K562 (cell line): ENCODE data around the gene KCNJ14. TPM values are rescaled to one million over a fixed set of nuclear protein-coding genes. Genes with fewer than 3 reads are reported as not detected.

Experiments used
- ARID1B ChIP-seq: fragments of 450-650 bp; IDR thresholded peaks from 2 replicates; pipeline ENCODE4 v1.6.1; 2016; ENCODE audit warnings: antibody characterized with exemption, mild to moderate bottlenecking, inconsistent platforms
- BRD4 ChIP-seq: fragments of 200-600 bp; sonication (generic); IDR thresholded peaks from 2 replicates; pipeline ENCODE4 v1.6.1; 2017; ENCODE audit warnings: inconsistent platforms
- CC2D1A ChIP-seq: fragments of 450-650 bp; IDR thresholded peaks from 2 replicates; pipeline ENCODE4 v1.6.1; 2017; ENCODE audit warnings: mild to moderate bottlenecking
- CTBP1 ChIP-seq: fragments of 450-650 bp; IDR thresholded peaks from 2 replicates; pipeline ENCODE4 v1.6.1; 2016; ENCODE audit warnings: borderline replicate concordance
- CTCF ChIP-seq, 3 experiments: IDR thresholded peaks in 2 of 3; conservative IDR thresholded peaks in 1 of 3; 2 replicates each; pipeline ENCODE4 v1.5.1; 2011 to 2012; ENCODE audit warnings: low read length in 3 of 3, mild to moderate bottlenecking in 3 of 3, control low read depth in 2 of 3, improper control_type of control experiment in 1 of 3, inconsistent platforms in 1 of 3, low read depth in 1 of 3, mixed read lengths in 1 of 3, moderate library complexity in 1 of 3; ENCODE audit not compliant: insufficient read depth in 2 of 3
- ELF2 ChIP-seq: fragments of 250-450 bp; sonication (Bioruptor Pico); IDR thresholded peaks from 2 replicates; pipeline ENCODE4 v1.5.0; 2021; ENCODE audit warnings: mild to moderate bottlenecking
- KLF6 ChIP-seq: fragments of 250-450 bp; sonication (Bioruptor Pico); IDR thresholded peaks from 2 replicates; pipeline ENCODE4 v1.4.0; 2020; ENCODE audit warnings: mild to moderate bottlenecking, moderate library complexity, borderline replicate concordance
- MAX ChIP-seq: sonication (generic); formaldehyde crosslinking; IDR thresholded peaks from 2 replicates; pipeline ENCODE4 v1.9.0; 2022; ENCODE audit warnings: mild to moderate bottlenecking, missing genetic modification reagents
- MBD2 ChIP-seq: sonication (generic); IDR thresholded peaks from 2 replicates; pipeline ENCODE4 v1.6.1; 2016; ENCODE audit warnings: low read depth, borderline replicate concordance
- MTA2 ChIP-seq: fragments of 450-650 bp; IDR thresholded peaks from 2 replicates; pipeline ENCODE4 v1.6.1; 2016; ENCODE audit warnings: low read depth
- NCOA6 ChIP-seq: fragments of 450-650 bp; IDR thresholded peaks from 2 replicates; pipeline ENCODE4 v1.6.1; 2017; ENCODE audit warnings: mild to moderate bottlenecking
- PKNOX1 ChIP-seq: fragments of 450-650 bp; IDR thresholded peaks from 2 replicates; pipeline ENCODE4 v1.6.1; 2016
- RAD21 ChIP-seq, 2 experiments: fragments of 250-450 bp in 1 of 2; fragments of 450-650 bp in 1 of 2; sonication (Bioruptor Pico) in 1 of 2; formaldehyde crosslinking in 1 of 2; IDR thresholded peaks in 1 of 2; conservative IDR thresholded peaks in 1 of 2; 2 replicates each; pipeline versions ENCODE4 v1.4.0 to v1.8.0; 2020 to 2022; ENCODE audit warnings: mild to moderate bottlenecking in 2 of 2, moderate library complexity in 1 of 2
- STAG1 ChIP-seq: sonication (generic); formaldehyde crosslinking; IDR thresholded peaks from 2 replicates; pipeline ENCODE4 v1.5.0; 2020; ENCODE audit warnings: missing genetic modification reagents, borderline replicate concordance
- STAT6 ChIP-seq: sonication (generic); formaldehyde crosslinking; IDR thresholded peaks from 2 replicates; pipeline ENCODE4 v1.8.1; 2023; ENCODE audit warnings: mild to moderate bottlenecking, missing genetic modification reagents
- TARDBP ChIP-seq: fragments of 450-650 bp; IDR thresholded peaks from 2 replicates; pipeline ENCODE4 v1.6.1; 2016
- ZBTB7A ChIP-seq: IDR thresholded peaks from 2 replicates; pipeline ENCODE4 v1.6.1; 2011; ENCODE audit warnings: low read depth, mild to moderate bottlenecking, low read length, moderate library complexity, borderline replicate concordance; ENCODE audit not compliant: control insufficient read depth
- polyA plus RNA-seq, 8 experiments: library from polyadenylated mRNA; depleted of rRNA in 4 of 8; stranded (reverse) in 5 of 8; unstranded in 3 of 8; fragments of >200 nt; fragmentation: Nextera tagmentation in 2 of 8; fragmentation: Illumina TruSeq in 1 of 8; extraction: Ambion mirVana in 2 of 8; extraction: Trizol in 1 of 8; gene quantifications; 2 replicates each; pipeline versions ENCODE4 v1.2.1 to v1.2.3, GENCODE V29; 2011 to 2014; ENCODE audit warnings: inconsistent platforms in 1 of 8, missing spikeins in 1 of 8
- total RNA-seq, 7 experiments: library from RNA; depleted of rRNA in 6 of 7; stranded (reverse); fragments of >200 nt in 6 of 7; fragmentation: Illumina TruSeq in 2 of 7; extraction: Trizol in 2 of 7; gene quantifications; 2 replicates each; pipeline versions ENCODE4 v1.2.1 to v1.2.3, GENCODE V29; 2011 to 2021; ENCODE audit warnings: low replicate concordance in 1 of 7
- TF ChIP-seq, protein P1 (sequence below), 2 experiments: IDR thresholded peaks; 2 replicates each; pipeline ENCODE4 v1.6.1; 2011; ENCODE audit warnings: borderline replicate concordance in 1 of 2, control low read depth in 1 of 2, low read depth in 1 of 2, low read length in 1 of 2, mild to moderate bottlenecking in 1 of 2, mixed read lengths in 1 of 2, moderate library complexity in 1 of 2; ENCODE audit not compliant: insufficient read depth in 1 of 2, insufficient read length in 1 of 2, poor library complexity in 1 of 2, severe bottlenecking in 1 of 2; ENCODE audit errors: extremely low read depth in 1 of 2

KCNJ14 gene
- total and polyA plus RNA-seq, 9 of the 15 experiments (the other 6 are each of a cell fraction or from before 2014, with no cell fraction given): 0.15 to 1.6 (median 0.49) TPM

- TF ChIP-seq STAT6 (CRISPR knock-in tag): no peak
- no peak for TF ChIP-seq KLF6 (CRISPR knock-in tag)
- TF ChIP-seq NCOA6: no peak
- no peak for TF ChIP-seq MTA2
- TF ChIP-seq RAD21 (CRISPR knock-in tag; conservative IDR thresholded peaks at IDR 0.05 in 1 of 2, IDR thresholded peaks at IDR 0.05 in 1 of 2): peak in 1 of 2 experiments; percentile 44; a peak in 1 of 4 replicates
- no peak for TF ChIP-seq ARID1B
- TF ChIP-seq ZBTB7A: 0 out of 2 replicates have a peak, but pooled peaks have one; percentile 7
- TF ChIP-seq, protein P1, sequence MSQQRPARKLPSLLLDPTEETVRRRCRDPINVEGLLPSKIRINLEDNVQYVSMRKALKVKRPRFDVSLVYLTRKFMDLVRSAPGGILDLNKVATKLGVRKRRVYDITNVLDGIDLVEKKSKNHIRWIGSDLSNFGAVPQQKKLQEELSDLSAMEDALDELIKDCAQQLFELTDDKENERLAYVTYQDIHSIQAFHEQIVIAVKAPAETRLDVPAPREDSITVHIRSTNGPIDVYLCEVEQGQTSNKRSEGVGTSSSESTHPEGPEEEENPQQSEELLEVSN (IDR thresholded peaks at IDR 0.05; ENCODE audit: borderline replicate concordance in 1 of 2, extremely low read depth in 1 of 2, insufficient read depth in 1 of 2, insufficient read length in 1 of 2, low read depth in 1 of 2, low read length in 1 of 2, poor library complexity in 1 of 2, severe bottlenecking in 1 of 2): peak; percentile 37 to 61
- no peak for TF ChIP-seq TARDBP
- TF ChIP-seq MAX (CRISPR knock-in tag): 0 out of 2 replicates have a peak, but pooled peaks have one; percentile 34
- TF ChIP-seq MBD2: 0 out of 2 replicates have a peak, but pooled peaks have one; percentile 8
- TF ChIP-seq CC2D1A: no peak
- no peak for TF ChIP-seq ELF2 (CRISPR knock-in tag)
- no peak for TF ChIP-seq PKNOX1
- TF ChIP-seq CTBP1: peak; percentile 79; the same call in 1 of the 2 replicates
- TF ChIP-seq BRD4: no peak
- TF ChIP-seq CTCF (IDR thresholded peaks at IDR 0.05 in 2 of 3, conservative IDR thresholded peaks at IDR 0.05 in 1 of 3; ENCODE audit: insufficient read depth in 2 of 3, low read depth in 1 of 3, low read length in 3 of 3): peak in 2 of 3 experiments; percentile 22 to 23; a peak in 2 of 6 replicates
- TF ChIP-seq STAG1 (CRISPR knock-in tag): peak; percentile 45; the same call in 1 of the 2 replicates
Measured at GRCh38 chr19:48500830-48501493, 45.6 kb downstream of the KCNJ14 start (continued).
